Lower leg skin (tissue), 3 donors: ENCODE measurements around the gene CRAMP1.

Source experiments
- POLR2A ChIP-seq, 2 donors: fragments of 450-650 bp; IDR thresholded peaks; one replicate each; pipeline ENCODE4 v1.6.1; 2016 to 2017; ENCODE audit warnings: antibody characterized with exemption in 2 of 2, mild to moderate bottlenecking in 1 of 2, moderate library complexity in 1 of 2
- TF ChIP-seq, protein P1 (sequence below), 3 donors: fragments of 450-650 bp; IDR thresholded peaks; one replicate each; pipeline ENCODE4 v1.5.1; 2016; ENCODE audit warnings: antibody characterized with exemption in 3 of 3, mild to moderate bottlenecking in 3 of 3, moderate library complexity in 2 of 3

- TF ChIP-seq, protein P1, sequence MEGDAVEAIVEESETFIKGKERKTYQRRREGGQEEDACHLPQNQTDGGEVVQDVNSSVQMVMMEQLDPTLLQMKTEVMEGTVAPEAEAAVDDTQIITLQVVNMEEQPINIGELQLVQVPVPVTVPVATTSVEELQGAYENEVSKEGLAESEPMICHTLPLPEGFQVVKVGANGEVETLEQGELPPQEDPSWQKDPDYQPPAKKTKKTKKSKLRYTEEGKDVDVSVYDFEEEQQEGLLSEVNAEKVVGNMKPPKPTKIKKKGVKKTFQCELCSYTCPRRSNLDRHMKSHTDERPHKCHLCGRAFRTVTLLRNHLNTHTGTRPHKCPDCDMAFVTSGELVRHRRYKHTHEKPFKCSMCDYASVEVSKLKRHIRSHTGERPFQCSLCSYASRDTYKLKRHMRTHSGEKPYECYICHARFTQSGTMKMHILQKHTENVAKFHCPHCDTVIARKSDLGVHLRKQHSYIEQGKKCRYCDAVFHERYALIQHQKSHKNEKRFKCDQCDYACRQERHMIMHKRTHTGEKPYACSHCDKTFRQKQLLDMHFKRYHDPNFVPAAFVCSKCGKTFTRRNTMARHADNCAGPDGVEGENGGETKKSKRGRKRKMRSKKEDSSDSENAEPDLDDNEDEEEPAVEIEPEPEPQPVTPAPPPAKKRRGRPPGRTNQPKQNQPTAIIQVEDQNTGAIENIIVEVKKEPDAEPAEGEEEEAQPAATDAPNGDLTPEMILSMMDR (IDR thresholded peaks at IDR 0.05), result no peak
- no peak for TF ChIP-seq POLR2A (IDR thresholded peaks at IDR 0.05)
These were observed 65.9 kb downstream of the CRAMP1 start, which contains the start of gene JPT2 for GRCh38 chr16:1677942-1678499.
